ENCODE data around the gene CLCN4. TPM values are rescaled to one million over a fixed set of nuclear protein-coding genes. Genes with fewer than 3 reads are reported as not detected.

Gene CLCN4
- polyA plus RNA-seq, 1 donor = 5.2 TPM

GRCh38 chrX:10195947-10196346, 39.2 kb downstream of the CLCN4 start:
- no peak for DNase-seq

GRCh38 chrX:10197279-10198210, 40.8 kb downstream of the CLCN4 start:
- no peak for DNase-seq

DNA sequence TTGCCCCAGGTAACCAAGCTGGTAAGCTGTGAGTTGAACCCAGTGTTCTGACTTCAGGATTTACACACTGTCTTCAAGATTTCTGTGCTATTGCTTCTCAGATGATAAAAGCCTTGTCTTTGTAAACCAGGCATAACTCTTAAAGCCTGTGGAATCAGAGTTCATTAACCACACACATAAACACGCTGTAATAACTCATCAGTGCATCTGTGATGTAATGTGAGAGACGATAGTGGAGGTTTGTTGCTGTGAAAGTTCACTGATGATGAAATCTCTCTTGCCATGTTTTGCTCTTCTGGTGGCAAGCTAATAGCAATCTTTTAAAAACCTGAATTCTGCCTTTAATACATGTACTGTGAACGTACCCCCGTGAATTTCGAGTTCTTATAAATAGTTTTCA, 41.5 kb downstream of the CLCN4 start:
- no peak for DNase-seq

GRCh38 chrX:10199212-10199611, 42.4 kb downstream of the CLCN4 start:
- no peak for DNase-seq

DNA sequence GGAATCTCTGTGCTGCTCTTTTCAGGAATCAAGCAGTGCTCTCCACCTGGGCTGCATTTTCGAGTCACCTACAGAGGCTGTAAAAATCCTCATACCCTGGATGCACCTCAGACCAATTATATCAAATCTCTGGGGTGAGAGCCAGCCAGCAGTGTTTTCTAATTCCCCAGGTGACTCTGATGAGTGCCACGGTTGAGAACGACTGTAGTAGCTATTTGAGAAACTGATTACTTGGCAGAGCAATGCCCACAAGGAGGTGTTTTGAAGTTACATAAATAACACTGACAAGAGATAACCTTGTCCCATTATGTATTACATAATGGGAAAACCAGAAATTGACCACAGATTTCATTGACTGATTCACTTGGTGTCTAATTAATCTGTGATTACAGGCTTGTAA, 46.8 kb downstream of the CLCN4 start:
- DNase-seq = no peak

- DNase-seq = no peak
Measured at GRCh38 chrX:10206317-10206716, 49.5 kb downstream of the CLCN4 start.

DNA sequence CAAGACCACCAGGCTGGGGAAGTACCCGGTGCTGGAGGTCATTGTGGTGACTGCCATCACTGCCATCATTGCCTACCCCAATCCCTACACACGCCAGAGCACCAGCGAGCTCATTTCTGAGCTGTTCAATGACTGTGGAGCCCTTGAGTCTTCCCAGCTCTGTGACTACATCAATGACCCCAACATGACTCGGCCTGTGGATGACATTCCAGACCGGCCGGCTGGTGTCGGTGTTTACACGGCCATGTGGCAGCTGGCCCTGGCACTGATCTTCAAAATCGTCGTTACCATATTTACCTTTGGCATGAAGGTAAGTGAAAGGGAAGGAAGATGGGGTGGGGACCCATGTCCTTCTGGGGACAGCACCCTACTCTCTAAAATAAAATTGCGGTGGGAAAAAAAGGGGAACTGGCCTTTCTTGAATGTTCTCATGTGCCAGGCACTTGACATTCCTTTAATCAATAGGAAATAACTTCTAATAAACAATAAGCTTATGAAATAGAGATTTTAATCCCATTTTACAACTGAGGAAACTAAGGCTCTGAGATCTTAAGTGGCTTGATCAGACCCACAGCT, 51.6 kb downstream of the CLCN4 start:
- DNase-seq = no peak

DNA sequence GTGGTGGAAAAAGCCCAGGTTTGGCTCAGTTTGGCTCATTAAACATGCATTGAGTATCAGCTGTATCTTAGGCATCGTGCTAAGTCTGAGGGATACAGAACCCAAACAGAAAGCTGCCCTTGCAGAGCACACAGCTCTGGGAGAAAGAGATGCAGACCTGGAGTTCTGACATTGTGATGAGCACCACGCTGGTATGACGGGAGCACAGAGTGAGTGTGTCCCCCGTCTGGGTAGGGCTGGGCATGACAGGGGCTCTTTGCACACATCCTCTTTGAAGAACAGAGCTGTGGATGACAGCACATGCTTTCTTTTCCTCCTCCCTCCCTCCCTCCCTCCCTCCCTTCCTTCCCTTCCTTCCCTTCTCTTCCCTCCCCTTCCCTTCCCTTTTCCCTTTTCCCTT, 52.2 kb downstream of the CLCN4 start:
- DNase-seq = no peak

GRCh38 chrX:10212395-10212794, 55.6 kb downstream of the CLCN4 start:
- DNase-seq = no peak

DNA sequence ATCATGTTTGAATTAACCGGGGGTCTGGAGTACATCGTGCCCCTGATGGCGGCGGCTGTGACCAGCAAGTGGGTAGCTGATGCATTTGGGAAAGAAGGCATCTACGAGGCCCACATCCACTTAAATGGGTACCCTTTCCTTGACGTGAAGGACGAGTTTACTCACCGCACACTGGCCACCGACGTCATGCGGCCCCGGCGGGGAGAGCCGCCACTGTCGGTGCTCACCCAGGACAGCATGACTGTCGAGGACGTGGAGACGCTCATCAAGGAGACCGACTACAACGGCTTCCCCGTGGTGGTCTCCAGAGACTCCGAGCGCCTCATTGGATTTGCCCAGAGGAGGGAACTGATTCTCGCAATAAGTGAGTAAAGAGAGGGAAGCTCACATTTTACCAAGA, 56.9 kb downstream of the CLCN4 start:
- no peak for DNase-seq

GRCh38 chrX:10216208-10216607, 59.4 kb downstream of the CLCN4 start:
- no peak for DNase-seq

GRCh38 chrX:10217198-10217597, 60.4 kb downstream of the CLCN4 start:
- DNase-seq = no peak

DNA sequence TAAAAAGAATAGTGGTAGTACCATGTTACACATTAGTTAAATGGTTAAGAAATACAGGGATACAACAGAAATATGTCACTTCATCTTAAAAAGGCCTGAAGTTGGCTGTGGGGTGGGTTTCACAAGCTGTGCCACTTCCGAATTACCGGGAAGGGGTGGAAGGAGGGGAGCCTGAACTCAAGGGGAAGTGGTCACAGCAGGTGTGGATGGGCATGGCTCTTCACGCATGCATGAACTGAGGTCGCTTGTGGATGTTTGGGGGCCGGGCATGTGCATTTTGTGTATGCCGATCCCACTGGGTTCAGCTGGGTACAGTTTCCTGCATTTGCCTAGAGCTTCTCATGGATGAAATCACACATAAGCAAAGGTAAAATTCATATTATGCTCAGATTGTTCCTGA, 64.9 kb downstream of the CLCN4 start:
- no peak for DNase-seq

DNA sequence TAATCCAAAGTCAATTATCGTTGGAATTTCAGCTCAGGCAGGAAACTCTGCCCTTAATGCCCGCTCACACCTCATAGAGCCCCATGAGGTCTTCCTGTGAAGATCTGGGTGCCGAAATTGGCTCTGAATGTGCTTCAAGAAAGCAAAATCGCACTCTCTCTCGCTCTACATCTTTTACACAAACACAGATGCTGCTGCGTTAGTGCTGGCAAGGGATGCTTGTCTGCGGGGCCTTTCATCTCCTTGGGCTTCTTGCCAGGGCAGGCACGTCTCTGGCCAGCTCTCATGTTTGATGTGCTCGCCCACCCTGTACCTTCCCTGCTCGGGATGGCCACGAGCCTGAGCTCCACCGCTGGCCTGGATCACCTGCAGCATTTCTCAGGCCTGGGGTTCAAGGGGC, 66.5 kb downstream of the CLCN4 start:
- DNase-seq = no peak

GRCh38 chrX:10223781-10224180, 67.0 kb downstream of the CLCN4 start:
- DNase-seq = no peak

GRCh38 chrX:10230222-10230621, 73.4 kb downstream of the CLCN4 start:
- no peak for DNase-seq

- no peak for DNase-seq
Measured at GRCh38 chrX:10231461-10231860, 74.7 kb downstream of the CLCN4 start.

GRCh38 chrX:10233173-10233572, 76.4 kb downstream of the CLCN4 start:
- no peak for DNase-seq

DNA sequence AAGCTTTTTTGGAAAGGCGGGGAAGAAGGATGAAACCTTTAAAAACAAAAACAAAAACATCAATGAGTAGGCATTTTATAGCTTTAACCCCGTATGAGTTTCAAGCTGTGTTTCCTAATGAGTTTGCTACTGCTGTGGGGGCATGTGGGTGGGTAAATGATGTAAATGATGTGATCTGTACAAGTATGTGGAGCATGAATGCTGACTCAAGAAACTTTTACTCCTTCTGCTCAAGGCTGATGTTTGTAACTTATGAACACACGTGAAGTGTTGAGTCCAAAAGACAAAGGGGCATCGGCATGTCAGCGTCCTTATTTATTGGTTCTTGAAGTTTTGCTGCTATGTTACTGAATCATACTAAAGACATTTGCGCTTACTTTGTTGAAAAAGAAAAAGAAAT, 76.9 kb downstream of the CLCN4 start:
- DNase-seq = no peak

GRCh38 chrX:10235851-10236250, 79.1 kb downstream of the CLCN4 start:
- no peak for DNase-seq

DNA sequence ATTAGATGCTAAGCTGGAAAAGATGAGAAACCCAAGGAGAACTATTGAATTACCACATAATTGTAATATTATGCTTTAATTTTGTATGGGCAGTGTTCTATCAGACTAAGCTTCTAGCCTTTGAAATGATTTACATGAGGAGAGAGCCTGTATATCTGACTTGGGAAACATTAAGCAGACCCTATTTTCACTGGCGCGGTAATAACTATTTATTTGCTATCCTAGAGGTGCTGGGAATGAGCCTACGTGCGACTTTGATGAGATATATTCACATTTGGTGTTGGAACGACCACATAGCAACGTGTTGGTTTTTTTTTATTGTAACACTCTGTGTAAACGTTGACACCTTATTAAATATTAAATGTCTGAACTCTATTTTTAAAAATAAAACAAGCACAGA, 80.5 kb downstream of the CLCN4 start:
- DNase-seq = no peak

DNA sequence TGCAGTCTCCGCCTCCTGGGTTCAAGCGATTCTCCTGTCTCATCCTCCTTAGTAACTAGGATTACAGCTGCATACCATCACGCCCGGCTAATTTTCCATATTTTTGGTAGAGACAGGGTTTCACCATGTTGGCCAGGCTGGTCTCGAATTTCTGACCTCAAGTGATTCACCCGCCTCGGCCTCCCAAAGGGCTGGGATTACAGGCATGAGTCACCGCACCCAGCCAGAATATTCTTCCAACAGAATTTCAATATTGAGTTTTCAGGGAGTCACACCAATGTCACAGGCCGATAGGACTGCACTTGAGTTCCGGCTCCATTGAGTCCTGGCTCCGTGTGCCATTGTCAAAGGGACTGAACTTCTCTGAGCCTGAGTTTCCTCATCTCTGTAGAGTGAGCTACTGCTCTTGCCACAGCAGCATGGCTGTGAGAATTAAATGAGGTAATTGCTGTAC, 82.9 kb downstream of the CLCN4 start:
- no peak for DNase-seq

DNA sequence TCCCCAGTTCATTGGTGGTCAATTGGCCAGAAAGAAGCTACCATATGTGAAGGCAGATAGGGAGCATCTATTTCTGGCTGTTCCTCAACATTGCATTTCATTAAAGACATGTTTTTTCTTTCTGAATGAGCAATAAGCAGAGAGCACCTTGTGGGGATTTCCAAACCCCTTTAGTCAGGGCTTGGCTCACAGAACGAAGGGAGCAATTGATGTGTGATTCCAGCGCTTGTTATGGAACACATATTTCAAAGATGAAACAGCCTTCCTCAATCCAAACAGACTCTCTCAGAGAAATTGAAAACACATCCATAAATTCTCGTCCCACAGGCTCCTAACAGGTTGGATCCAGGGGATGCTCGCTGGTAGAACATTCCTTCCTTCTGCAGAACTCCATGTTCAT, 84.1 kb downstream of the CLCN4 start:
- DNase-seq = no peak

DNA sequence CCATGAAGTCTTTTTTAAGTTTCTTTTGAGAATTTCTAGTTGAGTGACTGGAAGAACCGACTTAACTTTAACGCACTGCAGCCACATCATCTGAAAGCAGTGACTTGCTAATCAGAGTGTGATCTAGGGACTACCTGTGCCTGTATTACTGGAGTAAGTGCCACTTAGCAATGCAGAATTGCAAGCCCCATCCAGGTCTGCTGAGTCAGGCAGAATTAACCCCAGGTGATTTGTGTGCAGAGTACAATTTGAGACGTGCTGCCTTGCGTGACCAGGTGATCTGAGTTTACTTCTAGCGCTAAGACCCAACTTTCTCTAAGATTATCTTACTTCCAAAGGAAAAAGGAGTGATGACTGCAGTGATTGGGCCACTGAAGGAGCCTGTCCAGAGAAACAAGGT, 85.3 kb downstream of the CLCN4 start:
- DNase-seq = no peak
